Vagina (tissue), 2 donors: ENCODE measurements around the gene NXPH4.

Experiments used
- POLR2A ChIP-seq, 2 donors: fragments of 450-650 bp; IDR thresholded peaks; one replicate each; pipeline ENCODE4 v1.6.1; 2017; ENCODE audit warnings: antibody characterized with exemption in 2 of 2, mild to moderate bottlenecking in 2 of 2, moderate library complexity in 2 of 2
- POLR2AphosphoS5 ChIP-seq, 2 donors: sonication (generic); formaldehyde crosslinking; IDR thresholded peaks; one replicate each; pipeline ENCODE4 v1.9.0; 2017; ENCODE audit warnings: antibody characterized with exemption in 2 of 2, mild to moderate bottlenecking in 2 of 2, low read depth in 1 of 2; ENCODE audit not compliant: insufficient read depth in 1 of 2
- TF ChIP-seq, protein P1 (sequence below), 3 experiments: fragments of 450-650 bp in 2 of 3; fragments of 200-600 bp in 1 of 3; sonication (generic) in 1 of 3; IDR thresholded peaks; one replicate each; pipeline ENCODE4 v1.5.1; 2017 to 2019; ENCODE audit warnings: antibody characterized with exemption in 3 of 3, mild to moderate bottlenecking in 2 of 3, moderate library complexity in 2 of 3

DNA sequence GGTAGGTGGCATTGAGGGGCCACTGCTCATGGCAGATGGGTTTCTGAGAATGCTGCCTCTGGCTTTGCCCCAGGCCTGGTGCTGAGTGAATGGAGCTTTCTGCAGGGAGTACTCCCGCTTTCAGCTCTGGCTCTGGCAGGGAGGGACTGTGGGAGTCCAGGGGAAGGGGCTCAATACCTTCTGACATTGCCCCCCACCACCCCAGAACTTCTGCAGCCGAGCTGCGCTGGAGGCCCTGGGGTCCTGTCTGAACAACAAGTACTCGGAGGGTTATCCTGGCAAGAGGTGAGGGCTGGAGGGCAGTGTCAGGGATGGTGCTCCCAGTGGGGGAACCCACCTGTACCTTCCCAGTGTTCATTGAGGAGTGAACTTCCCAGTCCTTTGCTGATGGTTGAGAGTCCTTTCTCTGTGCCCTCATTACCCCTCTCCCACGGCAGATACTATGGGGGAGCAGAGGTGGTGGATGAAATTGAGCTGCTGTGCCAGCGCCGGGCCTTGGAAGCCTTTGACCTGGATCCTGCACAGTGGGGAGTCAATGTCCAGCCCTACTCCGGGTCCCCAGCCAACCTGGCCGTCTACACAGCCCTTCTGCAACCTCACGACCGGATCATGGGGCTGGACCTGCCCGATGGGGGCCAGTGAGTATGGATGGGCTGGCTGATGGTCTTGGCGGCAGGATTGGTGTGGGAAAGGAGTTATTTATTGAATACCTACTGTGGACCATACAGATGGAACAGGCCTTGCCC lies 14.9 kb downstream of the NXPH4 start:
- TF ChIP-seq, protein P1, sequence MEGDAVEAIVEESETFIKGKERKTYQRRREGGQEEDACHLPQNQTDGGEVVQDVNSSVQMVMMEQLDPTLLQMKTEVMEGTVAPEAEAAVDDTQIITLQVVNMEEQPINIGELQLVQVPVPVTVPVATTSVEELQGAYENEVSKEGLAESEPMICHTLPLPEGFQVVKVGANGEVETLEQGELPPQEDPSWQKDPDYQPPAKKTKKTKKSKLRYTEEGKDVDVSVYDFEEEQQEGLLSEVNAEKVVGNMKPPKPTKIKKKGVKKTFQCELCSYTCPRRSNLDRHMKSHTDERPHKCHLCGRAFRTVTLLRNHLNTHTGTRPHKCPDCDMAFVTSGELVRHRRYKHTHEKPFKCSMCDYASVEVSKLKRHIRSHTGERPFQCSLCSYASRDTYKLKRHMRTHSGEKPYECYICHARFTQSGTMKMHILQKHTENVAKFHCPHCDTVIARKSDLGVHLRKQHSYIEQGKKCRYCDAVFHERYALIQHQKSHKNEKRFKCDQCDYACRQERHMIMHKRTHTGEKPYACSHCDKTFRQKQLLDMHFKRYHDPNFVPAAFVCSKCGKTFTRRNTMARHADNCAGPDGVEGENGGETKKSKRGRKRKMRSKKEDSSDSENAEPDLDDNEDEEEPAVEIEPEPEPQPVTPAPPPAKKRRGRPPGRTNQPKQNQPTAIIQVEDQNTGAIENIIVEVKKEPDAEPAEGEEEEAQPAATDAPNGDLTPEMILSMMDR (IDR thresholded peaks at IDR 0.05) = no peak
- TF ChIP-seq POLR2A (IDR thresholded peaks at IDR 0.05) = no peak
- TF ChIP-seq POLR2AphosphoS5 (IDR thresholded peaks at IDR 0.05; ENCODE audit: insufficient read depth in 1 of 2, low read depth in 1 of 2) = no peak
